AG20443 (cell line): ENCODE data around the gene PDHB.
"Not testable (repeated sequence)": the region's sequence is repeated elsewhere in the genome, so short reads cannot be mapped to it uniquely, and the experiment has no call there.

ENCODE experiments used
- DNase-seq: peaks from one replicate; pipeline ENCODE4 v3.0.0; 2012; ENCODE audit warnings: low spot score, mixed read lengths

Gene PDHB

GRCh38 chr3:58437276-58437675 is 3.6 kb upstream of the PDHB start:
- DNase-seq = not testable (repeated sequence)

GRCh38 chr3:58434990-58435389 is 1.4 kb upstream of the PDHB start:
- peak; percentile 84 for DNase-seq

- no peak for DNase-seq
Observed at GRCh38 chr3:58434511-58434910, 879 bp upstream of the PDHB start.

GRCh38 chr3:58434168-58434504 is 504 bp upstream of the PDHB start:
- DNase-seq = no peak

GRCh38 chr3:58432905-58433304 is 727 bp downstream of the PDHB start:
- DNase-seq = no peak

GRCh38 chr3:58429657-58430056 is 4.0 kb downstream of the PDHB start:
- DNase-seq = peak; percentile 19

- DNase-seq = no peak
Observed at GRCh38 chr3:58427661-58428361, 5.8 kb downstream of the PDHB start.

GRCh38 chr3:58425782-58426181 is 7.8 kb downstream of the PDHB start:
- DNase-seq = no peak

- DNase-seq = no peak
Observed at GRCh38 chr3:58424613-58425012, 9.0 kb downstream of the PDHB start.

- DNase-seq = no peak
Observed at GRCh38 chr3:58422756-58423325, 10.8 kb downstream of the PDHB start.

GRCh38 chr3:58421004-58421403 is 12.6 kb downstream of the PDHB start:
- no peak for DNase-seq

GRCh38 chr3:58419780-58420507 is 13.7 kb downstream of the PDHB start:
- peak; percentile 62 for DNase-seq

- DNase-seq = no peak
Observed at GRCh38 chr3:58418227-58418626, 15.4 kb downstream of the PDHB start.

- DNase-seq = no peak
Observed at GRCh38 chr3:58417075-58417474, 16.6 kb downstream of the PDHB start.

- no peak for DNase-seq
Observed at GRCh38 chr3:58416191-58416590, 17.4 kb downstream of the PDHB start.

GRCh38 chr3:58414538-58415197 is 19.0 kb downstream of the PDHB start:
- DNase-seq = peak; percentile 76

- DNase-seq = no peak
Observed at GRCh38 chr3:58411851-58412830, 21.5 kb downstream of the PDHB start.

- peak; percentile 55 for DNase-seq
Observed at GRCh38 chr3:58411036-58411435, 22.6 kb downstream of the PDHB start.

- DNase-seq = no peak
Observed at GRCh38 chr3:58409663-58410062, 24.0 kb downstream of the PDHB start.

GRCh38 chr3:58408906-58409305 is 24.7 kb downstream of the PDHB start:
- no peak for DNase-seq

GRCh38 chr3:58404396-58404795 is 29.2 kb downstream of the PDHB start:
- DNase-seq = peak; percentile 63
